Stimulated activated CD4-positive, alpha-beta T cell treated with anti-CD3 and anti-CD28 coated beads, TNF-alpha, amount 100 ng/mL, for 4 hours (primary cell): ENCODE measurements around the gene SH3RF3.
"Not testable (repeated sequence)": the region's sequence is repeated elsewhere in the genome, so short reads cannot be mapped to it uniquely, and the experiment has no call there.

Experiments used
- DNase-seq, 3 experiments: peaks; one replicate each; pipeline ENCODE4 v3.0.0-alpha.2; 2020; ENCODE audit warnings: low read depth in 3 of 3

The SH3RF3 gene

DNA sequence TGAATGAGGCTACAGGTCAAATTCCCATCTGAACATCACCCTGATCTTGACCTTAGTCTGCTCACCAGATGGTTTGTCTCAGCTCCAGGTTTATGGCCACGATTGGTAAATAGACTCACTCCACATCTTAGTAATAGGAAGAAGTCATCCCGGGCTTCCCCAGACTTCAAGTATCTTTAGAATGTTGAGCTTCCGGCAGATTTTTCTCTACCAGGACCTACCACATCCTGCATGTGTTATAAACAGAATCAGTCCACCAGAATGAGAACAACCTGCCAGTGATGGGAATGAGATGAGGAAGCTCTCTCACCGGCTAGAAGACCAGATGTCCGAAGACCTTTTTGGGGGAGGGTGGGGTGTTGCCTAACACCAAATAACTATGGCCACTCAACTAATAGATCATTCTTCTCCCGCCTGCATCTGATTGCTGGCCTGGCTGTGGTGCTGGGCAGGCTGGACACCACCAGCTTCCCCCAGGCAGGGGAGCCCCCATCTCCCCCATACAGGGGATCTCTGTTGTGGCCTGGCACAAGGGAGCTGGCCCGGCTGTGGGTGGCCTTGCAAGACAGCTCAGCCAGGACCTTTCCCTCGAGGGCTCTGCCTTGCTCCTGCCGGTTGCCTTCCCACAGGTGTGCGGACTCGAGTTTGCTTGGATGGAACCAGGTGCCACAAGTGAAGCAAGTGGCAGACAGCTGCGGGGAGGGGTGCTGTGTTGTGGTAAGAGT lies 88.5 kb downstream of the SH3RF3 start:
- no peak for DNase-seq

DNA sequence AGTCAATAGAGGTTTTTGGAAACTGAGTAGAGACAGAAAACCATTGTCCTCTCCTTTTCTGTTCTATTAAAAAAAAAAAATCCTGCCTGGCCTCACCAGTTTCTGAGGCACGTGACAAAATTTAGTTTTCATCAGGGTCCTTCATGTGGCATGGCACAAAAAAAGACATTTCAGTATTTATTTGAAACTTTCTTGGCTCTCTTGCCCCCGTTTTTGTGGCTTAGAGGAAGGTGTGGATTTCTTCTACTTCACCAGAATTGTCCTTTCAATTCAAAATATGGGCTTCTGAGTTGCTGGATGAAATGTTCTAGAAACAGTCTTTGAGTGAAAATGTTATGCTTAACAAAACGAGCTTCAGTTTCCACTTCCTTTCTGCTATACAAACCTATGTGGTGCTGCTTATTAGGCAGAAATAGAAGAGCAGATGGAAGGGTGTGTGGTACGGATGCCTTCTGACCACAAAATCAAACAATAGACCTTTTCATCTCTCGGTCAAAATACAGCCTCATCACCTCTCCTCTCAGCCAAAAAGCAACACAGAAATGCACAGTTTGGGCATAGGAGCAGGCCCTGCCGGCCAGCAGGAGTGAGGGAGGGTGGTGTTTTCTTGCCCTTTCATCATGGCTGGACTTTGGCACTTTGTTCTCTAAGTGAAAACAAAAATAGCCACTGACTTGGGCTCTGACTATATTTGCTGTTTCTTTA lies 89.2 kb downstream of the SH3RF3 start:
- DNase-seq: no peak

DNA sequence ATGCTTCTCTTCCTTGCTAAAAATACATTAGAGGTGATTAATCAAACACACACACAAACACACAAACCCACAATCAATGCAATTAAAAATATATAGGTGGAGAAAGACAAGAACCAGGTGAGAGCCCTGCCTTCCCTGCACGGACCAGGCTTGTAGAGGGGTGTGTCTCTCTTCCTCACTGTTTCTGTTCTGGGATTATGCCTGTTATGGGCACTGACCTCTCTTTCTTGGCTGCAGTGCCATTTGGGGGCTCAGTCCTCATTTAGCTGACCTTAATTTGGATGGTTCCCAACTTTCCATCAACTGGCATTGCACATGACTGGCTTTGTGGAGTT lies 89.8 kb downstream of the SH3RF3 start:
- DNase-seq: no peak

DNA sequence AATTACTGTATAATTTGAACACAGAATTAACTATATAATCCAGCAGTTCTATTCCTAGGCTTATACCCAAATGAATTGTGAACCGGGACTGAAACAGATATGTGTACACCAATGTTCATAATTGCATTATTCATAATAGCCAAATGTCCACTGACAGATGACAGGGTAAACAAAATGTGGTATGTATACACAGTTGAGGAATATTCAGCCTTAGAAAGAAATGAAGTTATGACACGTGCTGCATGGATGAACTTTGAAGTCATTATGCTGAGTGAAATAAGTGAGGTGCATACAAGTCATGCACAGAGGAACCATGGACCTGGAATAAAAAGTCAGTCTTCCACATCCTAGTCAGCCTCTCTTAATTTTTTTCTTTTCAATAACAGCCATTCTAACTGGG lies 91.9 kb downstream of the SH3RF3 start:
- DNase-seq: no peak

DNA sequence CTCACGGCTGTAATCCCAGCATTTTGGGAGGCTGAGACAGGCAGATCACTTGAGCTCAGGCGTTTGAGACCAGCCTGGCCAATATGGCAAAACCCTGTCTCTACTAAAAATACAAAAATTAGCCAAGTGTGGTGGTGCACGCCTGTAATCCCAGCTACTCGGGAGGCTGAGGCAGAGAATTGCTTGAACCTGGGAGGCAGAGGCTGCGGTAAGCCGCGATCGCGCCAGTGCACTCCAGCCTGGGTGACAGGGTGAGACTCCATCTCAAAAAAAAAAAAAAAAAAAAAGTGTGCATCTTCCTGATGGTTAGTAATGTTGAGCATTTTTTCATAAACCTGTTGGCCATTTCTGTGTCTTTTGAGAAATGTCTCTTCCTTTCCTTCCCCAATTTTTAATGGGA lies 92.3 kb downstream of the SH3RF3 start:
- DNase-seq: not testable (repeated sequence)

DNA sequence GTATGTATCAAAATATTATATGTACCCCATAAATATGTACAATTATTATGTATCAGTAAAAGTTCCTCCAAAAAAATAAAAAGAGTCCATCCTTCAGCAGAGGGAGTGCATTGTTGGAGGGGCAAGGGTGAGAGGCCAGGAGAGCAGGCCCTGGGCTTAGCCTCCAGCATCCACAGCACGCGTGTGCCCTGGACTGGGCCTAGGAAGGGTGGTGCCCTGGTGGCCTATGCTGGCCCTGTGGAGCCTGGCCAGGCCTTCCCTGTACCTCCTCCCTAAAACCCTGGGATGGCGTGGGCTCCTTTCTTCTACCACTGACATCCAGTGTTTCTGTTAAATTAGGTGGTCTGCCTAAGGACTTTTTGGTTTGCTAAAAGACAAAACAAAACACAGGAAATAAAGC lies 93.4 kb downstream of the SH3RF3 start:
- no peak for DNase-seq

DNA sequence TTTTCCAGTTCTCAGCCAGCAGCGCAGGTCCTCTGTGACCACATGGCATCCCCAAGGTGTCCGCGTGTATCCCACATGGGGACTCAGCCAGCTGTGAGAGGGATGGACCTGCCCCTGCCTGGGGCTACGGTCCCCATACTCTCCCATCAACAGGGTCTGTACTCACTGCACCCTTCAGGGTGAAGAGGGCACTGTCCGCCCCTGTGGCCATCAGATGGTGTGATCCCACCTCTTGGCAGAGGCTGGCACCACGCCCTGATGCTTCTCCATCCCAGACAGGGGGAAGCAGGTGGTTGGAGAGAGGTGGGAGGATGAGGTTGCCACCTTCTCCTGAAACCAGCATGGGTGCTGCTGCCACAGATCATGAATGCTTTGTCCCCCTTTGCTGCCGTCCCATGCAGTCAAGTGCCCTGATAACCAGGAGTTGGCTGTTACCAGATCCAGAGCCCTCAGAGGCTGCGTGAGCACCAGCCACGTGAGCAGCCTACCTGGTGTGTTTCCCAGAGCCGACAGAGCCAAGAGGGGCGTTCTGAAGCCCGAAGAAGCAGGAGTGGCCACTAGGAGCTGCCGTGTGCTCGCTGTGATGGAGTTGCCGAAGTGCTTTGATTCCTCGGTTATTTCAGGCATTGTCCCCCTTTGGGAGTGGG lies 93.9 kb downstream of the SH3RF3 start:
- DNase-seq: no peak

DNA sequence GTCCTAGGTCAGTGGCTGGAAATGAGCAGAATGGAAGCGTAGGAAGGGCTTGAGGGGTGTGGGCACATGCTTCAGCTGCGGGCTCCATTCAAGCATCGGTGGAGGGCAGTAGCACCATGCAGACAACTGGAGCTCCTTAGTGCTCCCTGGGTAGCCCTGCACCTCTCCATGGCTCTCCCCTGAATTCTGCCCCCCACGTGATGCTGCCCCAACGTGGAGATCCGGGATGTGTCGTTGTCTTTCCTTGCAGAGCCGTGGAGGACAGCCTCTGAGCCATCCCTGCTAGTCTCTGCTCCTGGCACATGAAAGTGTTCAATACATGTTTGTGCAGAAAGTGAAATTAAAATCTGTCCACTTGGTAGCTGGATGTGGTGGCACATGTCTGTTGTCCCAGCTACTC lies 94.5 kb downstream of the SH3RF3 start:
- no peak for DNase-seq

DNA sequence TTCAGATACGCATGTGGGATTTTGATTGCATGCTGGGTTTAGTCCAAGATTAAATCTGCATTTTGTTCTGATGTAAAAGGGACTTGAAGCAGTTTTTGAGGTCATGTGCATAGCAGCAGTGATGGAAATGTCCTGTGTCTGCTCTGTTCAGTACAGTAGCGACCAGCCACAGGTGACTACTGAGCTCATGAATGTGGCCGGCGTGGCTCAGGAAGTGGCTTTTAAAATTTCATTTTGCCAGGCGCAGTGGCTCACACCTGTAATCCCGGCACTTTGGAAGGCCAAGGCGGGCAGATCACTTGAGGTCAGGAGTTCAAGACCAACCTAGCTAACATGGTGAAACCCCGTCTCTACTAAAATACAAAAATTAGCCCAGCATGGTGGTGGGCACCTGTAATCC lies 95.3 kb downstream of the SH3RF3 start:
- not testable (repeated sequence) for DNase-seq

DNA sequence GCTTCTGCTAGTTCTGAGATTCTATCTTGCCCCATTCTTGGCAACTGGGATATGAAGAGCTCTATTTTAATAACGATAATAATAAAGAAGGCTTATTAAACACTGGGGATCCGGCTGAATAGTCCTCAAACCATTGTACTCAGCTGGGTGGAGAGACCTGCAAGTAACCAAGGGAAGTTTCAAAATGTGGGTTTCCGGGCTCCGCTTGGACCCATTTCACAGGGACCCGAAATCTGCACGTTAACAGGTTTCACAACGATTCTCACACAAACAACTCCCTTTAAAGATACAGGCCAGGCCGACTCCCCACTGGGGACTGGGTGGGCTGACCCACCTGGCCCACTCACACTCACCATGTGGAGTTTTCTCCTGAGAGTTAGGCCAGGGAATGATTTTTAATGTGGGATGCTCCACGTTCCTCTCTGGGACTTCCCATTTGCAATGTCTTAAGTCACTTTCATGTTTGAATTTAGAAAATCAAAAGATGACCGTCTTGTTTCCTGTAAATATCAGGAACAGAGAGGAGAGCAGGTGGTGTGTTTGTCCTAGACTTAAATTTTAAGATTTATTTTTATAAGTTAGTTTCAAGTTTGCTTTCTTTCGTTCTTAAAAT lies 96.3 kb downstream of the SH3RF3 start:
- DNase-seq: no peak

DNA sequence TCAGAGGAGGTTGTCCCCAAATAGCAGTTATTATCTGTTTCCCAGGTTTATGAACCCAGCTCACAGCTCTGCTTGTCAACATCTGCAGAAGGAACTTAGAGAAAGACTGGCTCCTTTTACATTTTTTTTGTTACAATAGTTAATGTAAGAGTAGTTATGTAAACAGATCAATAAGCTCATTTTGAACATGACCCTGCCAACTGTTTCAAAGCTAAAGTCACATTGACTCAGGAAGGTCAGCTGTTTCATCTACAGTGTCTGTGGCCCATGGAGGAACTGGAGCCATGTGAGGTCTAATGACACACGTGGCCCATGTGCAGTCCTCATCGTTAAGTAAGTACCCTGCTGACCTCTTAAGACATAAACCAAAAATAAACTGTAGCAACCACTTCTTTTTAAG lies 97.1 kb downstream of the SH3RF3 start:
- DNase-seq: no peak

DNA sequence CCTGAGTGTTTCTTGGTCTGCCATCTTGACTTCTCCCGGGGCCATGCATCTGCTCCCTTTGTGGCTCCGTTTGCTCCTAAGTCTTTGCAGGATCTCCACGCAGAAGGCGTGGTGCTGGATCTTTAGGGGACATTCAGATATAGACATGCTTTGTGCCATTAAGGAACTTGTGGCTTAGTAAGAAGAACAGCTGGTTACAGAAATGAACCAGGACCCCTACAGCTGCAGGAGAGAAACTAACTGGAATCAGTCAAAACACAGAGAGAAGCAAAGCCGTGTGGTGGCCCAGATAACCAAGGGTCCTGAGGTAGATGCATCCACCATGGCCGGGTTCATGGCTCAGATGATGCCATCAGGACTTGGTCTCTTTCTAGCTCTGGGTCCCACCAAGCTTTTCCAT lies 97.6 kb downstream of the SH3RF3 start:
- no peak for DNase-seq

DNA sequence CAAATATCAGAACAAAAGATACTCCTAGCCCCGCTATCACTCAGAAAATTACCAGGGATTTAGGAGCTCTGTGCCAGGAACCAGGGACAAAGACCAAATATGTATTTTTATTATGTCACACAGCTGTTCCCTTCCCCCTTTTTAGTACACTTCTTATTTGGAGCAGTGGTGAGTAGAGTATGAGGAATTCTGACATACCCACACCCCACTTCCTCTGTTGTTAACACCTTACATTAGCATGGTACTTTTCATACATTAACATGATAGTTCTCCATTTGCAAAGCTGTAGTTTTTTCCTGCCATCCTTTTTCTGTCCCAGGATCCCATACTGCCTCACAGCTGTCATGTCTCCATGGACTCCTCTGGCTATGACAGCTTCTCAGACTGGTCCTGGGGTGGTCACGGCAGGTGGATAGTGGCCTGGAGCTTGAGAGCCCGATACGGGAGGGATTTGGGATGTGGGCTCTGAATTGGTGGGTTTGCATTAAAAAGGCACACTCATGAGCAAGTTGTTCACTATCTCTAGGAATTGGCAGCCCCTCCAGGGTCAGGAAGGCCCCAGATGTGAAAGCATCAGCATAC lies 100.2 kb downstream of the SH3RF3 start:
- DNase-seq: no peak

DNA sequence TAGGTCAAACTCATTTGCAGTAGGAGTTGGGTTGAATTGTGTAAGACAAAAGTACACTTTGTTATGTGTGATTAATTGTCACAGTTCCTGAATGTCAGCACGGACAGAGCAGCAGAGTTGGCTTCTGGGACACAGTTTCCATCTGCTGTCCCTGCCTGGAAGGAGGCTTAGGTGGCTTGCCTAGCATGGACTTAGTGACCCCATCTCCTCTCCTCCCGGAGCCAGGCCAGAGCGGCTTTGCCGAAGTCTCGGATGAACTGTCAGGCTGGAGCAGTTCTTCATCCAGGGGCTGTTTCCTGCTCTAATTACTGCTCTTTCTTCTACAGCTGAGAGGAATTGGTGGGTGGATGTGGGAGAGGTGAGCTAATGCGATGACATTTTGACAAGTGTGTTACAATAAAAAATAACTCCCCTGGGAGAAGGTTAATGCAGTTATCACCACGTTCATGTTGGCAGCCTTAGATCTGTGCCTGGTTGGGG lies 102.0 kb downstream of the SH3RF3 start:
- no peak for DNase-seq

DNA sequence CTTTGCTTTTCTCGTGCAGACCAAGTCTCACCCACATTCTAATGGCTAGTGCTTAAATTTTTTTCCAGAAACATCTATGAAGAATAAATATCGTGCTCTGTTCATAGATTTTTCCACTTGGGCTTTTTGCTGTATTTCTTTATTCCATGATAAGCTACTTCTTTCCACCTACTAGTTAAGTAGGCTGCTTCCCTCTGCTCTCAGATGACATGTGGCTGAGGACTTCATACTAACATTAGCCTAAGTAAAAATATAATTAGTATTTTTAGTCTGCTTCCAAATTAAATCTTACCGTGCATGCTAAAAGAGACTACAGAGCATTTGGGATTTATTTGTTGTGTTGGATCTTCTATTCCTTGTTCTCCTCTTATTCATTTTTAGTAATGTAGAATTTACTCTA lies 102.4 kb downstream of the SH3RF3 start:
- DNase-seq: no peak

DNA sequence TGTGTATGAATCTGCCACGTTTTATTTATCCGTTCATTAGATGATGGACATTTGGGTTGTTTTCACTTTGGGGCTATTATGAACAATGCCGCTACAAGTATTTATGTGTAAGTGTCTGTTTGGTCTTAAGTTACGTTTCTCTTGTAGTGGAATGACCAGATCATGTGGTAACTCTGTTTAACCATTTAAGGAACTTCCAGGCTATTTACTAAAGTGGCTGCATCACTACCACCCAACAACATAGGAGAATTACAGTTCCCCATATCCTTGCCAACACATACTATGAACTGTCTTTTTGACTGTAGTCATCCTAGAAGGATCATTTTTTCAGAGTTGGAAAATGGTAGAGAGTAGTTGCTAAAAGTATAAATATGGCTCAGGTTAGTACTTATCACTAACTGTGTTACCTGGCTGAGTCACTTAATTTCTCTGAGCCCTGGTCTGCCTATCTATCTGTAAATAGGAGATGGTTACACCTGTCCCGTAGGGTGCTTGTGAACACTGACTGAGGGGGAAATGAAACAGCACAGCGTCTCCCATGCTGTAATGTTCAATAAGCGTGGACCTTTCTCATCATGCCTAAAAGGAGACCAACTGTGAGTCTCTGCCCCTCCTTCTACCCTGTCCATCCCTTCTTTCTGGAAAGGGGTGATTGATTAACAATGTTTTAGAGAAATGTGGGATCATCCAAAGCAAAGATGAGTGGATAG lies 103.1 kb downstream of the SH3RF3 start:
- no peak for DNase-seq

DNA sequence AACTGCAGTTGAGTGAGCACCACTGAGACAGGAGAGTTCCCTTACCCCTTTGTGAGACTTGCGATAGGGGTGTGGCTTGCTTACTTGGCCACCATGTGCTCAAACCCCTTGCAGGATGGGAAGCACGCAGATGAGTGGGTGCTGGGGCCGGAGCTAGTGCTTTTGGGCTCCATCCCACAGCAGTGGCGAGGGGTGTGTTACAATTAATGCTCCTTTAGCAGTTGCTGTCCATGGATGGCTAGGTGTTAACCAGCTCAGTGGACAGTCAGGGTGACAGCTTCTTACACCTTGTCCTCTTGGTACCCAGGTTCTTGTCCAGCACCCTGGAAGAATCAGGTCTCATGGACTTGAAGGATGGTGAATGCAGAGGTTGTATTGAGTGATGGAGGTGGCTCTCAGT lies 103.9 kb downstream of the SH3RF3 start:
- DNase-seq: no peak

DNA sequence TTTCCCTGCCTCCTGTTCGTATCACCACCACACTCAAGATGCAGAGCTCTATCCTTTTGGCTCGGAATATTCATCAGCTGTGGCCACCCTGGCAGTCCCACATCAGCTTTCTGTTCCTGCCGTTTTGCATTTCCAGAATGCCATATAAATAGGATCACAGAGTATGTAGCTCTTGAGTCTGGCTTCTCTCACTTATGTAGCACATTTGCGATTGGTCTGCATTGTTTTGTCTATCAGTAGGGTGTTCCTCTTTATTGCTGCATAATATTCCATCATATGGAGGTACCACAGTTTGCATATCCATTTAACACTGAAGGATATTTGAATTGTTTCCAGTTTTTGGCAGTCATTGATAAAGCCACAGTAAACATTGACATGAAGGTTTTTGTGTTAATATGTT lies 104.6 kb downstream of the SH3RF3 start:
- DNase-seq: no peak

DNA sequence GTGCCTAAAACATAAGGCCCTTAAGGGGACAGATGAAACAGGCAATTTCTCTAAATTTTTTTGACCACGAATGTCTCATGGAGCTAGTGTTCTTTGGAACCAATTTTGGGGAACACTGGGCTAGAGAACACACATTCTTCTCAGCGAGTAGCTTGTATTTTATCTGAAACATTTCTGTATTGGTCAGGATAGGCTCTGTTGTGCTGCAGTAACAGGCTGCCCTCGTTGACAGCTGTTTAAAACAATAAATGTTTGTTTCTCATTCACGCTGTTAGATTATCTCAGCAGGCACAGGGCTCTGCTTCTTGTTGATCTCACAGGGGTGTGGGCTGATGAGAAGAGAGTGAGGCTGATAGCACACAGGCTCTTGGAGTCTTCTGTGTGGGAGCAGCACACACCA lies 105.3 kb downstream of the SH3RF3 start:
- no peak for DNase-seq

DNA sequence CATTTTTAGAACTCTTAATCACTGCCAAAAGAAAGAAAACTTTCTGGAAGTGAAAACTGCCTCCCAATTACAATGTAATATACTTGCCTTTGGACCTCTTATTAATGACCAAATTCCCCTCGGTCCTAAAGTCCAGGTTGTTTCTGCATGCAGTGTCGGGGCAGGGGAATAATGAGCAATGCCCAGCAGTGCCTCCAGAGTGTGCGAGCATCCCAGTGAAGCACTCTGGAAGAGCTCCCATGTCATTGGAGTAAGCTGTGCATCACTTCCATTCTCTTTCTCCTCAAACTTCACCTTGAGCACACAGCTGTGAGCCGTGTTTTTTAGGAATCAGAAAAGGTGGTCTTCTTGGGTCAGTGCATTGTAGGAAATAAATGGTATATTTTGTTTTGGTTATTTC lies 107.1 kb downstream of the SH3RF3 start:
- no peak for DNase-seq

DNA sequence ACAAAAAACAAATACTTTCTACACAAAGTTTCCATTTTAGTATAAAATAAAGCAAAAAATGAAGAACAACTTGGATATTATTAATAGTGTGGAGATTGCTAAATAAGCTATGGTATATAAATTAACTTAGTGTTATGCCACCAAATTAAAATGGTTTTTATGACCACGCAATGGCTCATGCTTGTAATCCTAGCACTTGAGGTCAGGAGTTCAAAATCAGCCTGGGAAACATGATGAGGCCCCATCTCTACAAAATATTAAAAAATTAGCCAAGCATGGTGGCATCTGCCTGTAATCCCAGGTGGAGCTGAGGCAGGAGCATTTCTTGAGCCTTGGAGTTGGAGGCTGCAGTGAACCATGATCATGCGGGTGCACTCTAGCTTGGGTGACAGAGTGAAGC lies 108.8 kb downstream of the SH3RF3 start:
- no peak for DNase-seq

DNA sequence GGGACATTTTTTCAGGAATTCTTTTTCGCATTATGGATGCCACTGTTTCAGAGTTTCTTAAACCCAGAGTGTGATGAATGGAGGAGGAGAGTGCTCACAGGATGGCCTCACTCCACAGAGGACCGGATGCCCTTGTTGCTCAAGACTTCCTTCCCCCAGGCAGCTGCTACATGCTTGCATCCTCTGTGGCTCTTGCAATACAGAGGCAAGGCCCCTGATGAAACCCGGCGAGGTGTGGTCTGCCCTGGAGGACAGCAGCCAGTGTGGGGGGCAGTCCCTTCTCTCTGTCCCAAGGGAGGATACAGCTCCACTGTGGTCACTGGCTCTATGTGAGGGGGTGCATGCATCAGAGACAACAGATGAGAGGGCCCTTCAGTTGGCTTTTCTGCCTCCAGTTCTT lies 109.6 kb downstream of the SH3RF3 start:
- DNase-seq: no peak
